WERI-Rb-1 (cell line): ENCODE data around the gene LRG1.

Experiments
- DNase-seq: peaks from one replicate; pipeline ENCODE4 v3.0.0-alpha.2; 2020
- H3K27ac ChIP-seq: fragments of 250-450 bp; sonication (Bioruptor Pico); 2 replicates; pipeline ENCODE4 v1.5.1; 2020; ENCODE audit warnings: mild to moderate bottlenecking, moderate library complexity
- H3K27me3 ChIP-seq: fragments of 250-450 bp; sonication (Bioruptor Pico); 2 replicates; pipeline ENCODE4 v1.5.1; 2021; ENCODE audit warnings: mild to moderate bottlenecking, low read depth, moderate library complexity; ENCODE audit not compliant: insufficient read depth, severe bottlenecking
- H3K36me3 ChIP-seq: fragments of 250-450 bp; sonication (Bioruptor Pico); 2 replicates; pipeline ENCODE4 v1.5.1; 2020; ENCODE audit warnings: mild to moderate bottlenecking, moderate library complexity
- H3K4me3 ChIP-seq: 2 replicates; pipeline ENCODE4 v1.5.1; 2011; ENCODE audit warnings: low read depth, mild to moderate bottlenecking, control low read depth, low read length
- H3K9me3 ChIP-seq: fragments of 250-450 bp; sonication (Bioruptor Pico); 2 replicates; pipeline ENCODE4 v1.5.1; 2021; ENCODE audit warnings: mild to moderate bottlenecking, moderate library complexity; ENCODE audit not compliant: severe bottlenecking
- CTCF ChIP-seq: IDR thresholded peaks from 2 replicates; pipeline ENCODE4 v1.5.1; 2011; ENCODE audit warnings: low read depth, mild to moderate bottlenecking, control low read depth, inconsistent platforms, low read length

LRG1 gene

GRCh38 chr19:4585556-4585955 is 45.7 kb upstream of the LRG1 start:
- TF ChIP-seq CTCF = no peak
- Histone ChIP-seq H3K27ac (no peak overlapping the region; the same call in 1 of the 2 replicates), H3K36me3 (no peaks in the 10 kb centered on the region), H3K4me3 (no peak overlapping the region), H3K9me3 (no peaks in the 10 kb centered on the region), H3K27me3 (no peaks in the 10 kb centered on the region)
- no peak for DNase-seq

GRCh38 chr19:4584670-4585460 is 45.0 kb upstream of the LRG1 start:
- H3K27ac ChIP-seq = peak overlapping the region; percentile 83
- H3K9me3 ChIP-seq = no peaks in the 10 kb centered on the region
- DNase-seq = peak; percentile 93
- H3K27me3 ChIP-seq = no peaks in the 10 kb centered on the region
- peak overlapping the region; percentile 70 for H3K4me3 ChIP-seq
- no peak for TF ChIP-seq CTCF
- H3K36me3 ChIP-seq = no peaks in the 10 kb centered on the region

- TF ChIP-seq CTCF = no peak
- no peaks in the 10 kb centered on the region for H3K27me3 ChIP-seq
- H3K9me3 ChIP-seq = no peaks in the 10 kb centered on the region
- H3K27ac ChIP-seq = peak overlapping the region; percentile 83
- peak overlapping the region; percentile 70 for H3K4me3 ChIP-seq
- DNase-seq = peak; percentile 72
- no peaks in the 10 kb centered on the region for H3K36me3 ChIP-seq
These were observed 44.3 kb upstream of the LRG1 start for GRCh38 chr19:4583961-4584669.

GRCh38 chr19:4582980-4583842 is 43.4 kb upstream of the LRG1 start:
- DNase-seq = no peak
- H3K9me3 ChIP-seq = no peaks in the 10 kb centered on the region
- TF ChIP-seq CTCF = no peak
- peaks cover 7% of the 10 kb centered on the region for H3K36me3 ChIP-seq
- no peak overlapping the region for H3K4me3 ChIP-seq
- no peaks in the 10 kb centered on the region for H3K27me3 ChIP-seq
- H3K27ac ChIP-seq = peak overlapping the region; percentile 44; the same call in 1 of the 2 replicates

- Histone ChIP-seq H3K4me3 (0 out of 2 replicates have a peak overlapping the region, but pooled peaks have one; percentile 15), H3K27me3 (no peaks in the 10 kb centered on the region), H3K9me3 (no peaks in the 10 kb centered on the region), H3K36me3 (peaks cover 18% of the 10 kb centered on the region), H3K27ac (peak overlapping the region; percentile 60)
- DNase-seq = peak; percentile 66
- no peak for TF ChIP-seq CTCF
These were observed 42.1 kb upstream of the LRG1 start for GRCh38 chr19:4581666-4582553.
